ENCODE measurements around the gene DNAI4. TPM values are rescaled to one million over a fixed set of nuclear protein-coding genes. Genes with fewer than 3 reads are reported as not detected.

The DNAI4 gene
- total and polyA plus RNA-seq, 2 donors (not counting 1 experiment from before 2014, with no cell fraction given): 0.30 to 2.7 TPM

DNA sequence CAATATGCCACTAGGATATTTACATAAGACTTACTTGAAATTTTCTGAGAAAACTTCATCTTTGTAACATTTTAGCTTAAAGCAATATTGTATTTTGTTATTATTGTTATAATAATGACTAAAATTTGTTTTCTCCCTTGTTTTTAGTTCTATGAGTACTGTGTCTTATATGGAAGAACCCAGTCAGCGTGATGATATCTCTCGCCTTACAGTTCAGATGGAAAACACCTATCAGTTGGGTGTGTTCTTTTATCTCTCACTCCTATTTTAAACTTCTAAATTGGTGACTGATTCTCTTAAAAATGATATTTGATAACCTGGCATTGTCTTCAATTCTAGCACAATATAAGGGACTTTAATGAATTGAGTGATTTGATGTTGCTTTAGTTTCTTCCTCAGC, 154.4 kb downstream of the DNAI4 start:
- no peak for ATAC-seq (ENCODE audit: low read depth)
- Histone ChIP-seq H3K4me1 (ENCODE audit: control insufficient read depth in 2 of 2, insufficient read depth in 2 of 2, low read length in 2 of 2) (no peaks in the 10 kb centered on the region), H3K79me2 (ENCODE audit: control insufficient read depth, insufficient read depth, low read length) (no peaks in the 10 kb centered on the region), H3K27me3 (replicated peaks in 1 of 4; ENCODE audit: control extremely low read depth in 1 of 4, control insufficient read depth in 3 of 4, insufficient read depth in 4 of 4, low read length in 3 of 4) (no peaks in the 10 kb centered on the region), H2AFZ (ENCODE audit: insufficient read depth, low read depth, low read length, poor library complexity, severe bottlenecking) (no peak overlapping the region), H3K4me2 (replicated peaks; ENCODE audit: low read depth, low read length, poor library complexity, severe bottlenecking) (no peak overlapping the region), H3K9ac (ENCODE audit: low read length) (no peak overlapping the region), H3K36me3 (replicated peaks in 1 of 2; ENCODE audit: control extremely low read depth in 1 of 2, control insufficient read depth in 1 of 2, extremely low read depth in 1 of 2, insufficient read depth in 2 of 2, low read length in 1 of 2) (no peaks in the 10 kb centered on the region), H3K27ac (ENCODE audit: low read length in 2 of 2) (no peak overlapping the region), H3K4me3 (ENCODE audit: control extremely low read depth in 1 of 5, extremely low read depth in 1 of 5, insufficient read depth in 1 of 5, low read depth in 2 of 5, low read length in 4 of 5) (no peak overlapping the region), H3K9me3 (ENCODE audit: control extremely low read depth in 1 of 3, control insufficient read depth in 2 of 3, insufficient read depth in 1 of 3, low read length in 2 of 3) (no peaks in the 10 kb centered on the region), H4K20me1 (ENCODE audit: control insufficient read depth, insufficient read depth, low read length, poor library complexity, severe bottlenecking) (no peaks in the 10 kb centered on the region)
- Mint-ChIP-seq H3K9me3 (ENCODE audit: insufficient read depth) (no peaks in the 10 kb centered on the region), H3K4me3 (no peak overlapping the region), H3K4me1 (no peaks in the 10 kb centered on the region), H3K27ac (no peak overlapping the region), H3K27me3 (no peaks in the 10 kb centered on the region)
- WGBS (ENCODE audit: insufficient coverage): no CpG with 5 or more reads among the region's 2 CpGs
- POLR2A ChIA-PET: no interaction called here
- intact Hi-C loops (cut with micrococcal nuclease): no loop called here
- DNase-seq: no peak
- TF ChIP-seq, protein P1, sequence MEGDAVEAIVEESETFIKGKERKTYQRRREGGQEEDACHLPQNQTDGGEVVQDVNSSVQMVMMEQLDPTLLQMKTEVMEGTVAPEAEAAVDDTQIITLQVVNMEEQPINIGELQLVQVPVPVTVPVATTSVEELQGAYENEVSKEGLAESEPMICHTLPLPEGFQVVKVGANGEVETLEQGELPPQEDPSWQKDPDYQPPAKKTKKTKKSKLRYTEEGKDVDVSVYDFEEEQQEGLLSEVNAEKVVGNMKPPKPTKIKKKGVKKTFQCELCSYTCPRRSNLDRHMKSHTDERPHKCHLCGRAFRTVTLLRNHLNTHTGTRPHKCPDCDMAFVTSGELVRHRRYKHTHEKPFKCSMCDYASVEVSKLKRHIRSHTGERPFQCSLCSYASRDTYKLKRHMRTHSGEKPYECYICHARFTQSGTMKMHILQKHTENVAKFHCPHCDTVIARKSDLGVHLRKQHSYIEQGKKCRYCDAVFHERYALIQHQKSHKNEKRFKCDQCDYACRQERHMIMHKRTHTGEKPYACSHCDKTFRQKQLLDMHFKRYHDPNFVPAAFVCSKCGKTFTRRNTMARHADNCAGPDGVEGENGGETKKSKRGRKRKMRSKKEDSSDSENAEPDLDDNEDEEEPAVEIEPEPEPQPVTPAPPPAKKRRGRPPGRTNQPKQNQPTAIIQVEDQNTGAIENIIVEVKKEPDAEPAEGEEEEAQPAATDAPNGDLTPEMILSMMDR (IDR thresholded peaks at IDR 0.05): no peak
- no peak for TF ChIP-seq EZH2 (IDR thresholded peaks at IDR 0.05; ENCODE audit: borderline replicate concordance, insufficient read depth, low read depth, low read length, poor library complexity, severe bottlenecking)
- CTCF ChIA-PET: interaction anchor here (0.6 to 1.0 kb wide), 3 partner anchors 176 to 379 kb away, joined by 3 to 4 read pairs (median 3); no protein-coding TSS in a partner anchor

DNA sequence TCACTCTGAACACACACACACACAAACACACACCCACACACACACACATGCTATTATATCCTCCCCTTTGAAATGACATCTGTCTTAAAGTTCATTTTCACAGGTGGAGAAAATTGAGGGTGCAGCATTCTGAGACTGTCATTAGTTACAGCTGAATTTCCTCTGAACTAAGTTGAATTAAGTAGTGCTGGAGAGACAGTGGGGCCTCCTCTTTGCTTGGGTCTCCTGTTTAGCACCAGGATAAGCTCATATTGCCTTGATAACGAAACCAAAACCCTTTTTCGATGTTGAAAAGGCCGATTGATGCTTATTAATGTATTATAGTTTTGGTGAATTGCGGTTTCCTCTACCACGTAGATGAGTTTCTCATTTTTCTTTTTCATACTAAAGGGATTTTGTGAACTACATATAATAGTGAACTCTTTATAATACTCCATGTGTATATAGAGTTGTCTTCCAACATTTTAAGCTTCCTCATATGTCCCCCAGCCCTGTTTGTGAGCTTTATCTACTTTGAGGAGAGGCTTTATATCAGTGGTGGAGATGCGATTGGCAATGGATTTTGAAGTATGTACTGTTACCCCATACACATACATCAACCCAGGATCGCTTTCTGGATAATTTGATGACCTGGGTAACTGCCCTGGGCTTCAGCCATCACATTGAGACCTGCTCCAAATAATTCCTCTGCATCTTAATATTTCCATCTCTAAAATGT, 155.0 kb downstream of the DNAI4 start:
- Mint-ChIP-seq H3K9me3 (ENCODE audit: insufficient read depth) (no peaks in the 10 kb centered on the region), H3K27me3 (no peaks in the 10 kb centered on the region), H3K4me1 (no peaks in the 10 kb centered on the region), H3K27ac (no peak overlapping the region), H3K4me3 (no peak overlapping the region)
- DNase-seq: no peak
- no peaks in the 10 kb centered on the region for H3K79me2 ChIP-seq (ENCODE audit: control insufficient read depth, insufficient read depth, low read length)
- H3K36me3 ChIP-seq (replicated peaks in 1 of 2; ENCODE audit: control extremely low read depth in 1 of 2, control insufficient read depth in 1 of 2, extremely low read depth in 1 of 2, insufficient read depth in 2 of 2, low read length in 1 of 2): no peaks in the 10 kb centered on the region
- H4K20me1 ChIP-seq (ENCODE audit: control insufficient read depth, insufficient read depth, low read length, poor library complexity, severe bottlenecking): no peaks in the 10 kb centered on the region
- H3K27me3 ChIP-seq (replicated peaks in 1 of 4; ENCODE audit: control extremely low read depth in 1 of 4, control insufficient read depth in 3 of 4, insufficient read depth in 4 of 4, low read length in 3 of 4): no peaks in the 10 kb centered on the region
- no peak overlapping the region for H3K4me2 ChIP-seq (replicated peaks; ENCODE audit: low read depth, low read length, poor library complexity, severe bottlenecking)
- H3K4me3 ChIP-seq (ENCODE audit: control extremely low read depth in 1 of 5, extremely low read depth in 1 of 5, insufficient read depth in 1 of 5, low read depth in 2 of 5, low read length in 4 of 5): no peak overlapping the region
- ChIA-PET POLR2A (no interaction called here), CTCF (interaction anchor here (0.6 to 1.0 kb wide), 3 partner anchors 176 to 380 kb away, joined by 3 to 4 read pairs (median 3); no protein-coding TSS in a partner anchor)
- H3K9me3 ChIP-seq (ENCODE audit: control extremely low read depth in 1 of 3, control insufficient read depth in 2 of 3, insufficient read depth in 1 of 3, low read length in 2 of 3): no peaks in the 10 kb centered on the region
- H3K9ac ChIP-seq (ENCODE audit: low read length): no peak overlapping the region
- no CpG with 5 or more reads among the region's 7 CpGs for WGBS (ENCODE audit: insufficient coverage)
- H3K4me1 ChIP-seq (ENCODE audit: control insufficient read depth in 2 of 2, insufficient read depth in 2 of 2, low read length in 2 of 2): no peaks in the 10 kb centered on the region
- peak overlapping the region; percentile 0 for H2AFZ ChIP-seq (ENCODE audit: insufficient read depth, low read depth, low read length, poor library complexity, severe bottlenecking)
- TF ChIP-seq EZH2 (IDR thresholded peaks at IDR 0.05; ENCODE audit: borderline replicate concordance, insufficient read depth, low read depth, low read length, poor library complexity, severe bottlenecking): no peak
- TF ChIP-seq, protein P1 (IDR thresholded peaks at IDR 0.05): no peak
- intact Hi-C loops (cut with micrococcal nuclease): no loop called here
- H3K27ac ChIP-seq (ENCODE audit: low read length in 2 of 2): no peak overlapping the region
- ATAC-seq (ENCODE audit: low read depth): no peak

Data from B cell (primary cell).